IPS-18c (cell line): ENCODE data around the gene WDR27.
"Not testable (repeated sequence)": the region's sequence is repeated elsewhere in the genome, so short reads cannot be mapped to it uniquely, and the experiment has no call there.

Source experiments
- H3K4me3 ChIP-seq: 2 replicates; pipeline ENCODE4 v1.7.0; 2013; ENCODE audit warnings: low read depth, mild to moderate bottlenecking, low read length, moderate library complexity; ENCODE audit not compliant: insufficient read depth
- H3K9me3 ChIP-seq: one replicate; pipeline ENCODE4 v1.6.1; 2013; ENCODE audit warnings: mild to moderate bottlenecking, low read length, moderate library complexity; ENCODE audit not compliant: control insufficient read depth, insufficient read depth

Gene WDR27

GRCh38 chr6:169720207-169720855 is 18.5 kb upstream of the WDR27 start:
- no peaks in the 10 kb centered on the region for H3K9me3 ChIP-seq
- no peak overlapping the region for H3K4me3 ChIP-seq

- Histone ChIP-seq H3K4me3 (no peak overlapping the region), H3K9me3 (no peaks in the 10 kb centered on the region)
Observed at GRCh38 chr6:169719117-169719516, 17.3 kb upstream of the WDR27 start.

- Histone ChIP-seq H3K9me3 (no peaks in the 10 kb centered on the region), H3K4me3 (no peak overlapping the region)
Observed at GRCh38 chr6:169714595-169714994, 12.8 kb upstream of the WDR27 start.

- Histone ChIP-seq H3K4me3 (no peak overlapping the region), H3K9me3 (no peaks in the 10 kb centered on the region)
Observed at GRCh38 chr6:169714178-169714577, 12.3 kb upstream of the WDR27 start.

DNA sequence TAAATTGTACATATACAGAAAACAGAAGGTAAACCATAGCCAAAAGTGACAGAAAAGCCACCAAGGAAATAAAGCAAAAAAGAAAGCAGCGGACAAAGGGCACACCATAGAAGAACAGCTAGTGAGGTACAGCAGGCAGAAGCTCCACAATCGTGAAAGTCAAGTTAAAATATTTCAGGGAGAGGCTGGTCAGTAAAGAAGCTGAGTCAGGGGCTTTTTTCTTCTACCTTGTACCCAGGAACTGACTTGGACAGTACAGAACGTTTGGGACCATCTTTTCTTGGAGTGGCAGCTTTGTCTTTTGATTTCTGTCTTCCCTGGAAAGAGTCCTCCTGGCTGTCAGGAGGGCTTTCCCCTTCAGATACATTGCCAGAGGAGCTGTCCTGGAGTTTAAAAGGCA is 8.2 kb upstream of the WDR27 start:
- Histone ChIP-seq H3K9me3 (no peaks in the 10 kb centered on the region), H3K4me3 (no peak overlapping the region)

GRCh38 chr6:169709293-169709692 is 7.5 kb upstream of the WDR27 start:
- Histone ChIP-seq H3K9me3 (no peaks in the 10 kb centered on the region), H3K4me3 (no peak overlapping the region)

- H3K4me3 ChIP-seq: no peak overlapping the region
- no peaks in the 10 kb centered on the region for H3K9me3 ChIP-seq
Observed at GRCh38 chr6:169707772-169708171, 5.9 kb upstream of the WDR27 start.

GRCh38 chr6:169702840-169703246 is 1.0 kb upstream of the WDR27 start:
- Histone ChIP-seq H3K4me3 (peak overlapping the region; percentile 97), H3K9me3 (no peaks in the 10 kb centered on the region)

DNA sequence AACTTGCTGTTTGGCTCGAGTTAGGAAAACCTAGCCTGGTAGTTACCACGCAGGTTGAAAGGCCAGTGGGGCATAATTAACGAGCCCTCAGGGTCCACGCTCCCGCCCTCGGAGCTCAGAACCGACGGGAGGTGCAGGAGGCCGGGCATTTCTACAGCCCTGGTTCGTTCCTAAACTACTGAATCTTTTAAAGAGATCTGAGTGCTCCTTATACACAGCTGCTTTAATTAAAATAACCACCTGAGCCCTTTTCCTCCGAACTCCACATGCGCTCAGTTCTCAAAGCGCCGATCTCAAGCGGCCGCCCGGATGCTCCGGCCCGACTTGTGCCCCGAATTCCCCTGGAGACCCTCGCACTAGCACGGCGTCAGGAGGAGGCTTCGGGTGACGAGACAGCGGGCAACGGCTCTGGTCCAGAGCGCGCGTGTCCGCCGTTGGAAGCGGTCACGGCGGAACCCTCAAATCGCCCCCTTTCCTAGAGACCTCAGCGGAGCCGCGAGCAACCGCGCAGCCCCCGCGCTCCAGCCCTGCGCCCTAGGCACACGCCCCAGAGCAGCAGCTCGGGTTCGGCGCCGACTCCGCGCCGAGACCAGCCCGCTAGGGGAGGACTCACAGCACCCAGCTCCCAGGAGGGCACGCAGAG is 397 bp downstream of the WDR27 start:
- H3K9me3 ChIP-seq: no peaks in the 10 kb centered on the region
- H3K4me3 ChIP-seq: peak overlapping the region; percentile 97

GRCh38 chr6:169700296-169700695 is 1.5 kb downstream of the WDR27 start:
- no peaks in the 10 kb centered on the region for H3K9me3 ChIP-seq
- H3K4me3 ChIP-seq: no peak overlapping the region

GRCh38 chr6:169697115-169697514 is 4.7 kb downstream of the WDR27 start:
- H3K9me3 ChIP-seq, H3K4me3 ChIP-seq: not testable (repeated sequence)

DNA sequence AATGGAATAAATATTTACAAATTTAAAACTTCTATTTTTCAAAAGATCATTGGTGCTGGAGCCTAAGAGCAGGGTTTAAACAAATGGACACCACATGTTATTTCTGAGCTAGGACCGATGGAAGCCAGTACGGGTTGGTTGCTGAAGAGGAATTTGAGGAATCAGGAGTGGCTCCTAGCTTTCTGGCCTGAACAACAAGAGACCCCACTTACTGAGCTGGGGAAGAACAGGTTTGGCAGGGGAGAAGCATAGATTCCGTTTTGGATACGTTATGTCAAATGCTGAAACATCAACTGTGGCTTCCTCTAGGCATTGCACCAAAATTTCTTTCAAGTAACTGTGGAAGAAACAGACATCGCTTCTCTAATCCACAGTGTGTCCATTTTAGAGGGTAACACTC is 6.7 kb downstream of the WDR27 start:
- H3K9me3 ChIP-seq: no peaks in the 10 kb centered on the region
- no peak overlapping the region for H3K4me3 ChIP-seq

DNA sequence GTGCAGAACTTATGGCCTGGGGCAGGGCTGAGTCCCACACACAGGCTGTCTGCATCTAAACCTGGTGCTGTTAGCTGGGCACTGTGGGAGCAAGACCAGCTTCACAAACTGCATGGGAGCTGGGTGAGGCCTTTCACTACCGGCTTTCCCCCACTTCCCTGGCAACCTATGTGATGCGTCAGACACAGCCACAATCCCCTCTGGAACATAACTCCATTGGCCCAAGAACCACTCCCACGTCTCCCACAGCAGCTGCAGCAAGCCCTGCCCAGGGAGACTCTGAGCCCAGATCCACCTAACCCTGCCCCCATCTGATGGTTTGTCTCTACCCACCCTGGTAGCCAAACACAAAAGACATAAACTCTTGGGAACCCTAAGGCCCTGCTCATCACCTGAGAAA is 9.3 kb downstream of the WDR27 start:
- H3K9me3 ChIP-seq: no peaks in the 10 kb centered on the region
- no peak overlapping the region for H3K4me3 ChIP-seq

DNA sequence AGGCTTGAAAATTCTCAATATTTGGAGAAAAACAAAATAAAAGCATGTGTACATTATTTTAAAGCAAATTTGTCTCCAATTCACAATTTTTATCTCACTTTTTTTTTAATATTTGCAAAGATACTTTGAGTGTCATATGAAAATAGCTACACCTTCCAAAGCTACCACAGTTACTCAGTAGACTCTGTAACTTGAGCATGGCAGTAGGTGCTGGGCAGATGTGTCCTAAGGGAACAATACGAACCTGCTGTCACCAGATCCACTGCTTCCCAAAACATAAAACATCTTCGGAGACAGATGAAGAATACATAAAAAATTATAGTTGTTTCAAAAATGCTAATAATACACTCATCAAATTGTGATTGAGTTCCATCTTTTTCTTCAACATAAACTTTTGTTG is 10.6 kb downstream of the WDR27 start:
- H3K4me3 ChIP-seq: no peak overlapping the region
- no peaks in the 10 kb centered on the region for H3K9me3 ChIP-seq

- Histone ChIP-seq H3K4me3 (no peak overlapping the region), H3K9me3 (no peaks in the 10 kb centered on the region)
Observed at GRCh38 chr6:169689287-169689686, 12.5 kb downstream of the WDR27 start.

GRCh38 chr6:169685860-169686259 is 16.0 kb downstream of the WDR27 start:
- no peak overlapping the region for H3K4me3 ChIP-seq
- no peaks in the 10 kb centered on the region for H3K9me3 ChIP-seq

GRCh38 chr6:169684056-169684455 is 17.8 kb downstream of the WDR27 start:
- Histone ChIP-seq H3K9me3 (no peaks in the 10 kb centered on the region), H3K4me3 (no peak overlapping the region)

- H3K9me3 ChIP-seq: peaks cover 2% of the 10 kb centered on the region
Observed at GRCh38 chr6:169678342-169678741, 23.5 kb downstream of the WDR27 start.

DNA sequence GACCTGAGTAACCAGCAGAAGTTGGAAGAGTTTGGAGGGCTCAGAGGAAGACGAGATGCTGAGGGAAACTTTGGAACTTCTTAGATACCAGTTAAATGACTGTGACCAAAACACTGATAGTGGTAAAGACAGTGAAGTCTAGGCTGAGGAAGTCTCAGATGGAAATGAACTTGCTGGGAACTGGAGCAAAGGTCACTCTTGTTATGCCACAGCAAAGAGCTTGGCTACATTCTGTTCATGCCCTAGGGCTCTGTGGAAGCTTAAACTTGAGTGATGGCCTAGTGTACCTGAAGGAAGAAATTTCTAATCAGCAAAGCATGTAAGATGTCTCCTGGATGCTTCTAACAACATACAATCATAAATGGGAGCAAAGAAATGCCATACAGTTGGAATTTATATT is 24.7 kb downstream of the WDR27 start:
- H3K4me3 ChIP-seq: no peak overlapping the region
- H3K9me3 ChIP-seq: peaks cover 2% of the 10 kb centered on the region

More at GRCh38 chr6:169678342-169678741, 23.5 kb downstream of the WDR27 start:
- H3K4me3 ChIP-seq: no peak overlapping the region
